CD14-positive monocyte (primary cell): ENCODE results near the gene BAIAP2L1. TPM values are rescaled to one million over a fixed set of nuclear protein-coding genes. Genes with fewer than 3 reads are reported as not detected.

ENCODE experiments used
- DNase-seq, 3 donors: peaks; one replicate each; pipeline ENCODE4 v3.0.0-alpha.2; 2011 to 2022
- H2AFZ ChIP-seq: 2 replicates; pipeline ENCODE4 v1.6.0; 2012; ENCODE audit warnings: mild to moderate bottlenecking, low read depth, low read length, inconsistent platforms; ENCODE audit not compliant: insufficient read depth, poor library complexity, severe bottlenecking
- H3K27ac ChIP-seq, 2 donors: 1 replicate in 1 of 2; 2 replicates in 1 of 2; pipeline ENCODE4 v1.5.1; 2012 to 2013; ENCODE audit warnings: low read length in 2 of 2, control low read depth in 1 of 2, inconsistent platforms in 1 of 2, low read depth in 1 of 2, mild to moderate bottlenecking in 1 of 2
- H3K27me3 ChIP-seq, 2 donors: one replicate each; pipeline versions ENCODE4 v1.6.0 to v1.6.1; 2011 to 2013; ENCODE audit warnings: low read length in 2 of 2; ENCODE audit not compliant: control insufficient read depth in 2 of 2, insufficient read depth in 2 of 2
- H3K36me3 ChIP-seq, 2 donors: replicated peaks in 1 of 2; 1 replicate in 1 of 2; 2 replicates in 1 of 2; pipeline versions ENCODE4 v1.5.1 to v1.6.1; 2012 to 2013; ENCODE audit warnings: low read length in 2 of 2, control low read depth in 1 of 2, inconsistent platforms in 1 of 2, mild to moderate bottlenecking in 1 of 2; ENCODE audit not compliant: insufficient read depth in 2 of 2, control insufficient read depth in 1 of 2
- H3K4me1 ChIP-seq, 2 donors: 1 replicate in 1 of 2; 2 replicates in 1 of 2; pipeline versions ENCODE4 v1.5.1 to v1.6.1; 2012 to 2013; ENCODE audit warnings: low read length in 2 of 2, control low read depth in 1 of 2, inconsistent platforms in 1 of 2, mild to moderate bottlenecking in 1 of 2, moderate library complexity in 1 of 2; ENCODE audit not compliant: insufficient read depth in 2 of 2, control insufficient read depth in 1 of 2
- H3K4me2 ChIP-seq: replicated peaks from 2 replicates; pipeline ENCODE3; 2012; ENCODE audit warnings: low read length, moderate library complexity, mild to moderate bottlenecking; ENCODE audit not compliant: poor library complexity, severe bottlenecking; ENCODE audit errors: extremely low read depth
- H3K4me3 ChIP-seq, 3 experiments: fragments of 200-600 bp in 1 of 3; sonication (generic) in 1 of 3; replicated peaks in 1 of 3; 1 replicate in 2 of 3; 2 replicates in 1 of 3; pipeline ENCODE4 v1.5.1; 2011 to 2013; ENCODE audit warnings: low read length in 3 of 3, mild to moderate bottlenecking in 3 of 3, control low read depth in 2 of 3, low read depth in 2 of 3, inconsistent platforms in 1 of 3, moderate library complexity in 1 of 3
- H3K79me2 ChIP-seq: 2 replicates; pipeline ENCODE4 v1.6.0; 2012; ENCODE audit warnings: mild to moderate bottlenecking, control low read depth, inconsistent platforms, low read length, moderate library complexity; ENCODE audit not compliant: insufficient read depth
- H3K9ac ChIP-seq: 2 replicates; pipeline ENCODE4 v1.6.0; 2017; ENCODE audit warnings: low read length, mild to moderate bottlenecking; ENCODE audit not compliant: insufficient read depth, poor library complexity, severe bottlenecking
- H3K9me3 ChIP-seq, 2 donors: replicated peaks in 1 of 2; 1 replicate in 1 of 2; 2 replicates in 1 of 2; pipeline versions ENCODE4 v1.5.1 to v1.6.1; 2012 to 2013; ENCODE audit warnings: low read length in 2 of 2, control low read depth in 1 of 2; ENCODE audit not compliant: control insufficient read depth in 1 of 2, insufficient read depth in 1 of 2
- H4K20me1 ChIP-seq: 2 replicates; pipeline ENCODE4 v1.6.0; 2012; ENCODE audit warnings: mild to moderate bottlenecking, low read length, control low read depth, moderate library complexity; ENCODE audit not compliant: insufficient read depth
- H3K27ac Mint-ChIP-seq, 7 donors: one replicate each; pipeline ENCODE4 v1.8.0; 2020; ENCODE audit warnings: mild to moderate bottlenecking in 7 of 7, mixed read lengths in 7 of 7, moderate library complexity in 6 of 7, inconsistent platforms in 2 of 7
- H3K27me3 Mint-ChIP-seq, 3 donors: one replicate each; pipeline ENCODE4 v1.8.0; 2021 to 2022; ENCODE audit warnings: low read depth in 3 of 3, mild to moderate bottlenecking in 3 of 3, mixed read lengths in 3 of 3, moderate library complexity in 3 of 3, inconsistent platforms in 1 of 3
- H3K36me3 Mint-ChIP-seq, 2 donors: one replicate each; pipeline ENCODE4 v1.8.0; 2020; ENCODE audit warnings: mixed read lengths in 2 of 2, inconsistent platforms in 1 of 2, mild to moderate bottlenecking in 1 of 2
- H3K4me1 Mint-ChIP-seq: one replicate; pipeline ENCODE4 v1.8.0; 2020; ENCODE audit warnings: mild to moderate bottlenecking, mixed read lengths
- H3K4me3 Mint-ChIP-seq, 2 donors: one replicate each; pipeline ENCODE4 v1.8.0; 2020; ENCODE audit warnings: mild to moderate bottlenecking in 2 of 2, mixed read lengths in 2 of 2, moderate library complexity in 1 of 2
- H3K9me3 Mint-ChIP-seq, 7 donors: one replicate each; pipeline ENCODE4 v1.8.0; 2020 to 2022; ENCODE audit warnings: mixed read lengths in 7 of 7, mild to moderate bottlenecking in 6 of 7, moderate library complexity in 6 of 7, inconsistent platforms in 2 of 7
- WGBS: methylation state at CpG from one replicate; pipeline ENCODE4 v1.1.5; 2013; ENCODE audit warnings: missing lambda C conversion rate; ENCODE audit not compliant: insufficient coverage; 5-methylcytosine and 5-hydroxymethylcytosine counted together
- intact Hi-C, 2 donors: fragments of 100-400 bp; cut with micrococcal nuclease; formaldehyde crosslinking; loops; one replicate each; pipeline versions ENCODE4 v1.15.0 to v1.15.1; 2023
- polyA plus RNA-seq, 3 donors: library from polyadenylated mRNA; depleted of rRNA in 1 of 3; unstranded in 2 of 3; stranded (reverse) in 1 of 3; fragments of 300-500 nt in 2 of 3; fragments of >200 nt in 1 of 3; fragmentation: Illumina TruSeq in 2 of 3; gene quantifications; 1 replicate in 2 of 3; 2 replicates in 1 of 3; pipeline ENCODE4 v1.2.3, GENCODE V29; 2012 to 2021
- TF ChIP-seq, protein P1 (sequence below): fragments of 200-600 bp; IDR thresholded peaks from one replicate; pipeline ENCODE4 v1.8.0; 2022; ENCODE audit warnings: antibody characterized with exemption, mild to moderate bottlenecking

The BAIAP2L1 gene
- polyA plus RNA-seq, 3 donors: 0.17 to 0.52 TPM; not detected in 1

DNA sequence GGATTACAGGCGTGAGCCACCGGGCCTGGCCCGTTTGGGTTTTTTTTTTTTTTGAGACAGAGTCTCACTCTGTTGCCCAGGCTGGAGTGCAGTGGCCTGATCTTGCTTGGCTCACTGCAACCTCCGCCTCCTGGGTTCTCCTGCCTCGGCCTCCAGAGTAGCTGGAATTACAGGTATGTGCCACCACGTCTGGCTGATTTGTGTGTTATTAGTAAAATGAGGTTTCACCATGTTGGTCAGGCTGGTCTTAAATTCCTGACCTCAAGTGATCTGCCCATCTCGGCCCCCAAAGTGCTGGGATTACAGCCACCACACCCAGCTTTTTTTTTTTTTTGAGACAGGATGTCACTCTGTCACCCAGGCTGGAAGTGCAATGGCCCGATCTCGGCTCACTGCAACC, 5.9 kb upstream of the BAIAP2L1 start:
- Mint-ChIP-seq H3K27me3 (peaks cover 12 to 26% (median 20%) of the 10 kb centered on the region in 3 donors), H3K4me1 (no peaks in the 10 kb centered on the region), H3K4me3 (no peak overlapping the region), H3K9me3 (peaks cover 0 to 6% (median 0%) of the 10 kb centered on the region in 7 donors), H3K27ac (no peak overlapping the region), H3K36me3 (no peaks in the 10 kb centered on the region)
- Histone ChIP-seq H4K20me1 (no peaks in the 10 kb centered on the region), H3K4me1 (no peaks in the 10 kb centered on the region), H3K9me3 (no peaks in the 10 kb centered on the region), H3K27me3 (peaks cover 0 to 7% of the 10 kb centered on the region in 2 donors), H3K4me2 (no peak overlapping the region), H3K4me3 (no peak overlapping the region), H3K27ac (no peak overlapping the region), H3K36me3 (no peaks in the 10 kb centered on the region), H3K79me2 (no peaks in the 10 kb centered on the region), H2AFZ (no peak overlapping the region), H3K9ac (no peak overlapping the region)
- TF ChIP-seq, protein P1, sequence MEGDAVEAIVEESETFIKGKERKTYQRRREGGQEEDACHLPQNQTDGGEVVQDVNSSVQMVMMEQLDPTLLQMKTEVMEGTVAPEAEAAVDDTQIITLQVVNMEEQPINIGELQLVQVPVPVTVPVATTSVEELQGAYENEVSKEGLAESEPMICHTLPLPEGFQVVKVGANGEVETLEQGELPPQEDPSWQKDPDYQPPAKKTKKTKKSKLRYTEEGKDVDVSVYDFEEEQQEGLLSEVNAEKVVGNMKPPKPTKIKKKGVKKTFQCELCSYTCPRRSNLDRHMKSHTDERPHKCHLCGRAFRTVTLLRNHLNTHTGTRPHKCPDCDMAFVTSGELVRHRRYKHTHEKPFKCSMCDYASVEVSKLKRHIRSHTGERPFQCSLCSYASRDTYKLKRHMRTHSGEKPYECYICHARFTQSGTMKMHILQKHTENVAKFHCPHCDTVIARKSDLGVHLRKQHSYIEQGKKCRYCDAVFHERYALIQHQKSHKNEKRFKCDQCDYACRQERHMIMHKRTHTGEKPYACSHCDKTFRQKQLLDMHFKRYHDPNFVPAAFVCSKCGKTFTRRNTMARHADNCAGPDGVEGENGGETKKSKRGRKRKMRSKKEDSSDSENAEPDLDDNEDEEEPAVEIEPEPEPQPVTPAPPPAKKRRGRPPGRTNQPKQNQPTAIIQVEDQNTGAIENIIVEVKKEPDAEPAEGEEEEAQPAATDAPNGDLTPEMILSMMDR: no peak
- intact Hi-C loops: loop anchor here in 1 of 2 donors (10.0 kb wide), 1 partner anchor 58 kb away; no protein-coding TSS in a partner anchor
- DNase-seq: no peak
- WGBS: 98% methylated on average over 5 of the region's 9 CpGs

DNA sequence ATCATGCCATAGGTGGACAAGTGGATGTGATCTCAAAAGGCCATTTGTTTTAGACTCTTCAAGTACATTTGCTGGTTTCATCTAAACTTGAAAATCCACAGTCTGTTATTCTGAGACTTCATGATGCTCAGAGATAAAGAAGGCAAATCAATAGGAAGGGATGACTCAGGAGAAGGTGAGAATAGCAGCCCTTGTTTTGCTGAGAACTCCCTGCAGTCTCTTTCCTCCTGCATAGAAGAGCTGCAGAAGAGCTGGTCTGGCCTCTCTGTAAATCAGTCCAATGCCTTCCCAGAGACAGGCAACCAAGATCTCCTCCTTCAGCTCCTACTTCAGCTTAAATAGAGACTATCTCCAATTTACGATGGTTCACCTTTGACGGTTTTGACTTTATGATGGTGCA, 4.0 kb upstream of the BAIAP2L1 start:
- Histone ChIP-seq H3K4me1 (peaks cover 0 to 11% of the 10 kb centered on the region in 2 donors), H3K27ac (no peak overlapping the region), H3K36me3 (no peaks in the 10 kb centered on the region), H3K9me3 (no peaks in the 10 kb centered on the region), H3K79me2 (no peaks in the 10 kb centered on the region), H3K9ac (no peak overlapping the region), H3K4me2 (no peak overlapping the region), H4K20me1 (no peaks in the 10 kb centered on the region), H2AFZ (no peak overlapping the region), H3K27me3 (peaks cover 6 to 20% of the 10 kb centered on the region in 2 donors), H3K4me3 (no peak overlapping the region)
- H3K4me3 Mint-ChIP-seq: no peak overlapping the region
- H3K27me3 Mint-ChIP-seq: peaks cover 20 to 42% (median 30%) of the 10 kb centered on the region in 3 donors
- intact Hi-C loops: loop anchor here in 1 of 2 donors (10.0 kb wide), 1 partner anchor 60 kb away; no protein-coding TSS in a partner anchor
- no peak for DNase-seq
- peaks cover 4% of the 10 kb centered on the region for H3K4me1 Mint-ChIP-seq
- no CpG with 5 or more reads among the region's 2 CpGs for WGBS
- peaks cover 0 to 3% of the 10 kb centered on the region in 2 donors for H3K36me3 Mint-ChIP-seq
- peaks cover 0 to 11% (median 0%) of the 10 kb centered on the region in 7 donors for H3K9me3 Mint-ChIP-seq
- TF ChIP-seq, protein P1: no peak
- no peak overlapping the region for H3K27ac Mint-ChIP-seq
